ENCODE results near the gene HOXA13.
A peak's percentile ranks its signal among the peaks of the same experiment; 100 is the strongest.

HOXA13 gene

GRCh38 chr7:27153526-27153925 lies 46.4 kb downstream of the HOXA13 start:
- no peaks in the 10 kb centered on the region for H3K36me3 ChIP-seq (ENCODE audit: insufficient read depth, low read length)
- no peak overlapping the region for H2AFZ ChIP-seq (ENCODE audit: low read length)
- H3K9me2 ChIP-seq (ENCODE audit: low read depth, low read length) = no peaks in the 10 kb centered on the region
- no peak overlapping the region for H3K9ac ChIP-seq (ENCODE audit: low read length)
- H3K27me3 ChIP-seq (ENCODE audit: insufficient read depth, low read length) = peaks cover 17% of the 10 kb centered on the region; the same call in 1 of the 2 replicates
- no peaks in the 10 kb centered on the region for H3K79me2 ChIP-seq (ENCODE audit: insufficient read depth, low read length)
- H3K27ac ChIP-seq (ENCODE audit: low read depth, low read length, poor library complexity, severe bottlenecking) = no peak overlapping the region
- H4K20me1 ChIP-seq (ENCODE audit: insufficient read depth, low read length) = no peaks in the 10 kb centered on the region
- H3K4me2 ChIP-seq (ENCODE audit: low read length) = no peak overlapping the region
- no peaks in the 10 kb centered on the region for H3K9me3 ChIP-seq (ENCODE audit: low read length)
- H3K4me3 ChIP-seq (ENCODE audit: low read depth, low read length, poor library complexity, severe bottlenecking) = no peak overlapping the region
- peaks cover 36% of the 10 kb centered on the region for H3K4me1 ChIP-seq (ENCODE audit: insufficient read depth, low read length, severe bottlenecking)
- H3F3A ChIP-seq (ENCODE audit: insufficient read depth, low read length) = no peaks in the 10 kb centered on the region
- TF ChIP-seq EZH2 (IDR thresholded peaks at IDR 0.05; ENCODE audit: borderline replicate concordance, low read length) (no peak), CTCF (IDR thresholded peaks at IDR 0.05; ENCODE audit: low read length) (no peak)

- no peaks in the 10 kb centered on the region for H3K79me2 ChIP-seq (ENCODE audit: insufficient read depth, low read length)
- no peak overlapping the region for H3K27ac ChIP-seq (ENCODE audit: low read depth, low read length, poor library complexity, severe bottlenecking)
- H3K4me3 ChIP-seq (ENCODE audit: low read depth, low read length, poor library complexity, severe bottlenecking) = peak overlapping the region; percentile 63
- TF ChIP-seq CTCF (IDR thresholded peaks at IDR 0.05; ENCODE audit: low read length) (no peak), EZH2 (IDR thresholded peaks at IDR 0.05; ENCODE audit: borderline replicate concordance, low read length) (no peak)
- no peaks in the 10 kb centered on the region for H3F3A ChIP-seq (ENCODE audit: insufficient read depth, low read length)
- no peak overlapping the region for H3K9ac ChIP-seq (ENCODE audit: low read length)
- no peaks in the 10 kb centered on the region for H4K20me1 ChIP-seq (ENCODE audit: insufficient read depth, low read length)
- H3K9me3 ChIP-seq (ENCODE audit: low read length) = no peaks in the 10 kb centered on the region
- H3K27me3 ChIP-seq (ENCODE audit: insufficient read depth, low read length) = peaks cover 20% of the 10 kb centered on the region; the same call in 1 of the 2 replicates
- H3K4me2 ChIP-seq (ENCODE audit: low read length) = peak overlapping the region; percentile 91; the same call in 1 of the 2 replicates
- H3K9me2 ChIP-seq (ENCODE audit: low read depth, low read length) = no peaks in the 10 kb centered on the region
- peaks cover 42% of the 10 kb centered on the region for H3K4me1 ChIP-seq (ENCODE audit: insufficient read depth, low read length, severe bottlenecking)
- no peaks in the 10 kb centered on the region for H3K36me3 ChIP-seq (ENCODE audit: insufficient read depth, low read length)
- no peak overlapping the region for H2AFZ ChIP-seq (ENCODE audit: low read length)
These were observed 47.0 kb downstream of the HOXA13 start for GRCh38 chr7:27152816-27153442.

GRCh38 chr7:27151931-27152815 lies 47.7 kb downstream of the HOXA13 start, which contains the start of gene HOXA3:
HOXA3 (minus strand) TSS chr7:27152583; CDS start chr7:27110640, 41,943 bp downstream.
- Histone ChIP-seq H3K36me3 (ENCODE audit: insufficient read depth, low read length) (no peaks in the 10 kb centered on the region), H3K9me2 (ENCODE audit: low read depth, low read length) (no peaks in the 10 kb centered on the region), H3K9me3 (ENCODE audit: low read length) (no peaks in the 10 kb centered on the region), H3K4me1 (ENCODE audit: insufficient read depth, low read length, severe bottlenecking) (peaks cover 49% of the 10 kb centered on the region), H4K20me1 (ENCODE audit: insufficient read depth, low read length) (no peaks in the 10 kb centered on the region), H3K27ac (ENCODE audit: low read depth, low read length, poor library complexity, severe bottlenecking) (no peak within 1 kb of the TSS), H3K9ac (ENCODE audit: low read length) (peak within 1 kb of the TSS; percentile 61; the same call in 1 of the 2 replicates), H3F3A (ENCODE audit: insufficient read depth, low read length) (no peaks in the 10 kb centered on the region), H3K4me3 (ENCODE audit: low read depth, low read length, poor library complexity, severe bottlenecking) (peak within 1 kb of the TSS; percentile 63), H2AFZ (ENCODE audit: low read length) (no peak within 1 kb of the TSS), H3K4me2 (ENCODE audit: low read length) (peak within 1 kb of the TSS; percentile 91), H3K27me3 (ENCODE audit: insufficient read depth, low read length) (peaks cover 24% of the 10 kb centered on the region; the same call in 1 of the 2 replicates), H3K79me2 (ENCODE audit: insufficient read depth, low read length) (no peaks in the 10 kb centered on the region)
- TF ChIP-seq EZH2 (IDR thresholded peaks at IDR 0.05; ENCODE audit: borderline replicate concordance, low read length) (no peak), CTCF (IDR thresholded peaks at IDR 0.05; ENCODE audit: low read length) (no peak)

All from OCI-LY1 (cell line).